Fibroblast of the aortic adventitia (primary cell): Measurements from ENCODE around the gene GIMAP7. TPM values are rescaled to one million over a fixed set of nuclear protein-coding genes. Genes with fewer than 3 reads are reported as not detected.
"Not testable (repeated sequence)": the region's sequence is repeated elsewhere in the genome, so short reads cannot be mapped to it uniquely, and the experiment has no call there.

ENCODE experiments used
- DNase-seq: peaks from one replicate; pipeline ENCODE4 v3.0.0-alpha.2; 2010; ENCODE audit warnings: low read depth
- H3K4me3 ChIP-seq: 2 replicates; pipeline ENCODE4 v1.5.1; 2011; ENCODE audit warnings: low read depth, mild to moderate bottlenecking, control low read depth, low read length, moderate library complexity
- total RNA-seq: library from RNA; depleted of rRNA; stranded (reverse); fragments of >200 nt; gene quantifications from 2 replicates; pipeline ENCODE4 v1.2.3, GENCODE V29; 2012; ENCODE audit warnings: low replicate concordance
- TF ChIP-seq, protein P1 (sequence below): IDR thresholded peaks from 2 replicates; pipeline ENCODE4 v1.5.1; 2011; ENCODE audit warnings: mild to moderate bottlenecking, low read length, control low read depth, inconsistent platforms; ENCODE audit not compliant: insufficient read depth

Gene GIMAP7
- total RNA-seq, 1 donor: not detected

DNA sequence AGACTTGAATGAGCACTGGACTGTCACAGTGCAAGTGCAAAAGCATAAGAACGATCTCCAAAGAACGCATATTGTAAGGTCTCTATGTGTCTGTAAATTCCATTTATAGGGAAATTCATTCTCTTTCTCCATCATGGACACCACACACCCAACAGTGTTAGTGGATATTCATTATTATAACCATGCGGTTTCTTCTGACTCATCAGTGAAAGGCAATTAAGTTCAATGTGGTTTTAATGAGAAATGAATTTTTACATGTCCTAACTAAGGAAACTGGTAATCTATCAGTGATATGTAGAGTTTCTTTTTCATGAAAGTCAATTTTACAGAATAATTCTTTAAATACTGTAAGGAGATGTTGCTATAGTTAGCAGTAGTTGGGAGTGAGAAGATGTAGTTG is 38.4 kb upstream of the GIMAP7 start:
- DNase-seq: no peak
- TF ChIP-seq, protein P1, sequence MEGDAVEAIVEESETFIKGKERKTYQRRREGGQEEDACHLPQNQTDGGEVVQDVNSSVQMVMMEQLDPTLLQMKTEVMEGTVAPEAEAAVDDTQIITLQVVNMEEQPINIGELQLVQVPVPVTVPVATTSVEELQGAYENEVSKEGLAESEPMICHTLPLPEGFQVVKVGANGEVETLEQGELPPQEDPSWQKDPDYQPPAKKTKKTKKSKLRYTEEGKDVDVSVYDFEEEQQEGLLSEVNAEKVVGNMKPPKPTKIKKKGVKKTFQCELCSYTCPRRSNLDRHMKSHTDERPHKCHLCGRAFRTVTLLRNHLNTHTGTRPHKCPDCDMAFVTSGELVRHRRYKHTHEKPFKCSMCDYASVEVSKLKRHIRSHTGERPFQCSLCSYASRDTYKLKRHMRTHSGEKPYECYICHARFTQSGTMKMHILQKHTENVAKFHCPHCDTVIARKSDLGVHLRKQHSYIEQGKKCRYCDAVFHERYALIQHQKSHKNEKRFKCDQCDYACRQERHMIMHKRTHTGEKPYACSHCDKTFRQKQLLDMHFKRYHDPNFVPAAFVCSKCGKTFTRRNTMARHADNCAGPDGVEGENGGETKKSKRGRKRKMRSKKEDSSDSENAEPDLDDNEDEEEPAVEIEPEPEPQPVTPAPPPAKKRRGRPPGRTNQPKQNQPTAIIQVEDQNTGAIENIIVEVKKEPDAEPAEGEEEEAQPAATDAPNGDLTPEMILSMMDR: no peak
- H3K4me3 ChIP-seq: no peak overlapping the region

DNA sequence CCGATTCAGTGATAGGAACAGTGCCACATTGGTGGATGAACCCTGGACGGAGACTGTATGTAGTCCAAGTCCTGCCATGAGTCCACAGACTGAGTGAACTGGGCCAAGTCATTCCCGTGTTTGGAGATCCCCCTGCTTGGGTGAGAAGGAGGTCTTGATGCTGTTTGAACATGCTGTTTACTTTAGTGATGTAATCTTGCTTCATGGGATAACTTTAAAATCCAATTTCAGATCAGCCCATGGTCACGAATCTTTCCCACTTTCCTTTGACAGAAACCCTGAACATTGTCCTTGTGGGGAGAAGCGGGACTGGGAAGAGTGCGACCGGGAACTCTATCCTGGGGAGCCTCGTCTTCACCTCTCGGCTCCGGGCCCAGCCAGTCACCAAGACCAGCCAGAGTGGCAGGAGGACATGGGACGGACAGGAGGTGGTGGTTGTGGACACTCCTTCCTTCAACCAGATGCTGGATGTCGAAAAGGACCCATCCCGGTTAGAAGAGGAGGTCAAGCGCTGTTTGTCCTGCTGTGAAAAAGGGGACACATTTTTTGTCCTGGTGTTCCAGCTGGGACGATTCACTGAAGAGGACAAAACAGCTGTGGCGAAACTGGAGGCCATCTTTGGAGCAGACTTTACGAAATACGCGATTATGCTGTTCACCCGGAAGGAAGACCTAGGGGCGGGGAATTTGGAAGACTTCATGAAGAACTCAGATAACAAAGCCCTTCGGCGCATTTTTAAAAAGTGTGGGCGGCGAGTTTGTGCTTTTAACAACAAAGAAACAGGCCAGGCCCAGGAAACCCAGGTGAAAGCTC is 37.6 kb upstream of the GIMAP7 start:
- no peak for DNase-seq
- TF ChIP-seq, protein P1: no peak
- H3K4me3 ChIP-seq: no peak overlapping the region

DNA sequence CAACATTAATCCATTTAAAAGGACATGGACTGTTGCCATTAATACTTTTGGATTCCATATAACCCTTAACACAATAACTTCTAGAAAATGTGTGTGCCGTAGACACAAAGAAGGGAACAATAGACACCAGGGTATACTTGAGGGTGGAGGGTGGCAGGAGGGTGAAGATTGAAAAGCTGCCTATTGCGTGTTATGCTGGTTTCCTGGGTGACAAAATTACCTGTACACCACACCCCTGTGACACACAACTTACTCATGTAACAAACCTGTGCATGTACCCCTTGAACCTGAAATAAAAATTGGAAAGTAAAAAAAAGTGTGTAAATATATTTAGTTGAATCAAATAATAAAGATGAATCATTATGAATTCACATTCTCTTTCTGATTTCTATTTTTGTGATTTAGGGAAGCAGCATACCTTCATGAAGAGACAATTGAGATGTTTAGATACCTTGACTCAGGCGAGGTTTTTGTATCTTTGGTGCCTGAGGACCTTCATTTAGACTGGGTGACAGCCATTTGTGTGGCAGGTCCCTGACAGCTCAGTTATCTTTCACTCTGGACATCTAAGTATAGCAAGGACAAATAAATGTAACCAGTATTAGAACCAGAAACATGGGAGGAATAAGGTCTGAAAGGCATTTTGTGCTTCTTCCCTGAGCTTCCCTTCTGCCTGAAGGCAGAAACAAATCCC is 35.5 kb upstream of the GIMAP7 start:
- TF ChIP-seq, protein P1: no peak
- H3K4me3 ChIP-seq: no peak overlapping the region
- no peak for DNase-seq

DNA sequence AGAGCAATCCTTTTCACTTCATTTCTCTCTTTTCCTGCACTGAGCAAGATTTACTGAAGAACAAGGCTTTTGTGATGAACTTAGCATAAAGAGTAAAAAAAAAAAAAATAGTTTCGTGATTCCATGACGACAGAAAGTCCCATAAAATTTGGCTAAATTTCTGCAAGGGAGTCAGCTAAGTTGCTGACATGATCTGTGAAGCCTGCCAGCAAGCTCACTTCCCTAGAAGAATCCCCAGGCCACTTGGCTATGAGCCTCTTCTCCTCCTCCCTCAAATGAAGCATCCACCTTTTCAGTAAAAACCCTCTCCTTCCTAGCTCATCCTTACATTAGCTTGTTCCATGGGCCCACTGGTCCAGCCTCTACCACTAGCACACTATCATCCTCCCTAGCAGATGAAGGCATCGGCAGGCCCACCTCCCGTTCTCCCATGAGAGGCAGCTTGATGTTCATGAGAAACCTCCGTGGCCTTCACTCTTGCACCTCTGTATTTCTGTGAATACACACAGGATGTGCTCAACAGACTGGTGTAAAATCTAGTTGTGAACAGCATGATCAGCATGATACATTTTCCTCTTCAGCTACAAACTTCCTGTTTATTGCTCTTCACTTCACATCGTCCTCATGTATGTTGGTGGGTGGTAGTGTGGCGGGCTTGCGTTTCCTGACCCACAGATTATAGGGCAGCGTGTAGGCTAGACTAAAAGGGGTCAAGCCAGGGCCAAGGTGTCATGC is 33.3 kb upstream of the GIMAP7 start:
- H3K4me3 ChIP-seq: no peak overlapping the region
- DNase-seq: no peak
- TF ChIP-seq, protein P1: no peak

DNA sequence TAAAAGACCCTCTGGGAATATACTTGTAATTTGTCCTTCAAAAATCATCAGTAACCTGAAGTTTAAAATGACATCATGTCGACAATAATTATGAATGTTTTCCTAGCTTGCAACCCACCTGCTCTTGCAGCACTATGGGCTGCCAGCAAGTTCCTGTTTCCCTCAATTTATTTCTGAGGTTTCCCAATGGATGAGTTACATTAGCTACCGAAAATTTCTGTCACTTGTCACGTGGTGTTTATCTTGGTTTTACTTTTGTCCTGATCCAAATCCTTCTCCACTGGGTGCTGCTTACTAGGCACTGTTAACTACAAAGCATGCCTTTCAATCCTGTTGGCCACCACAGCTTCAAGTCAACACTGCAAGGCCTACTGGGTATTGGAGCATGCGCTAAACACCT is 32.8 kb upstream of the GIMAP7 start:
- TF ChIP-seq, protein P1: no peak
- no peak for DNase-seq
- H3K4me3 ChIP-seq: no peak overlapping the region

DNA sequence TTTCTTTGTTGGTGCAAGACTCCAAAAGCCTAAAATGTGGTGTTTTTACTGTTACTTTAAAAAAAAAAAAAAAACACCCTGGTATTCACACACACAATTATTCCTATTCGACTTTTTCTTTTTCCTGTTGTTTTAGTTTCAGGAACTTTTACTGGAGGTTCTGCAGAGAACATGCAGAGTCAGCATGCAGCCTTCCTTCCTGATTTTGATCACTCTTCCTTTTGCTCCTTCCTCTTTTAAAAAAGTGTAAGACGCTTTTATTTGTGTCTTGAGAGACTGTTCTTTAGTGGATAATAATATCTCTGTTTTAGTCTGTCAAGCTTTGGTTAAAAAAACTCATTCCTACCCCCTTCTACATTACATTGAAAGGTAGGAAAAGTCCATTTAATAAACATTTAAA is 31.2 kb upstream of the GIMAP7 start:
- not testable (repeated sequence) for H3K4me3 ChIP-seq, DNase-seq

DNA sequence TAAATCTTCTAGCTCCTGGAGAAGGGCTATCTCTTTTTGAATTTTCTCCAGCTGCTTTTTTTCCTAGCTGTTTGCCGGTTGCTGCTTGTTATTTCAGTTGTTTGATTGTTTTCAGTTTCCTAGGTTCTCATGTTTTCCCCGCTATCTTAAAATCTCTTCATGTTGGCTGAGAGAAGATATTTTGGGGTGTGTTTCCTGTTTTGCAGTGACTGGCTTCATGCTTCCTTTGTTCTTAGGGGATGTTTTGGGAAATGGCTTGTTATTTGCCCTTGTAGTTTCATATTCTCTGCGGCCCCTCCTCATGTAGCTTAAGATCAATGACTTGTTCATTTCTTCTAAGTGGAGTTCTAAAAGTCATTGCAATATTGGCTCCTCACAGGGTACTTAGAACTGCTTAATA is 30.6 kb upstream of the GIMAP7 start:
- H3K4me3 ChIP-seq, DNase-seq: not testable (repeated sequence)
